ENCODE data around the gene APC.

DNA sequence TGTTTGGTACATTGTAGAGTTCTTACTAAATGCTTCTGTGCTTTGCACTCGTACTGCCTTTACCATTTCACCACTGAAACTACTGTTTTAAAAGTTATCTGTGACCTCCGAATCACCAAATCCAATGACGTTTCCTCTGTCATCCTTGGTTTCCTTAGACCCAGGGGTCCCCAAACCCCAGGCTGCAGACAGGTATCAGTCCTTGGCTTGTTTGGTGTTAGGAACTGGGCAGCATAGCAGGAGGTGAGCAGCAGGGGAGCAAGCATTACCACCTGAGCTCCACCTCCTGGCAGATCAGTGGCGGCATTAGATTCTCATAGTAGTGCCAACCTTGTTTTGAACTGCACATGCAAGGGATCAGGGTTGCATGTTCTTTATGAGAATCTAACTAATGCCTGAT lies 26.8 kb upstream of the APC start:
- TF ChIP-seq ZNF8 (CRISPR knock-in tag; IDR thresholded peaks at IDR 0.05) (no peak), ZNF565 (CRISPR knock-in tag; conservative IDR thresholded peaks at IDR 0.05; ENCODE audit: low read depth) (no peak), TCF4 (CRISPR knock-in tag; IDR thresholded peaks at IDR 0.05; ENCODE audit: borderline replicate concordance) (no peak), RARB (CRISPR knock-in tag; IDR thresholded peaks at IDR 0.05) (no peak)
- TF ChIP-seq, protein P1, sequence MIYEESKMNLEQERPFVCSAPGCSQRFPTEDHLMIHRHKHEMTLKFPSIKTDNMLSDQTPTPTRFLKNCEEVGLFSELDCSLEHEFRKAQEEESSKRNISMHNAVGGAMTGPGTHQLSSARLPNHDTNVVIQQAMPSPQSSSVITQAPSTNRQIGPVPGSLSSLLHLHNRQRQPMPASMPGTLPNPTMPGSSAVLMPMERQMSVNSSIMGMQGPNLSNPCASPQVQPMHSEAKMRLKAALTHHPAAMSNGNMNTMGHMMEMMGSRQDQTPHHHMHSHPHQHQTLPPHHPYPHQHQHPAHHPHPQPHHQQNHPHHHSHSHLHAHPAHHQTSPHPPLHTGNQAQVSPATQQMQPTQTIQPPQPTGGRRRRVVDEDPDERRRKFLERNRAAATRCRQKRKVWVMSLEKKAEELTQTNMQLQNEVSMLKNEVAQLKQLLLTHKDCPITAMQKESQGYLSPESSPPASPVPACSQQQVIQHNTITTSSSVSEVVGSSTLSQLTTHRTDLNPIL (CRISPR knock-in tag; IDR thresholded peaks at IDR 0.05; ENCODE audit: low read depth): no peak

Data from SK-N-SH treated with all-trans-retinoic acid at 6 μM for 48 hours (cell line).